GM12878 (cell line): ENCODE measurements around the gene ATP2A2. TPM values are rescaled to one million over a fixed set of nuclear protein-coding genes. Genes with fewer than 3 reads are reported as not detected.

Source experiments
- ATAC-seq: fragments of 200-7000 bp; cut with Tn5 transposase; 3 replicates; pipeline ENCODE4 v1.9.1; 2020; ENCODE audit warnings: mild to moderate bottlenecking, moderate library complexity
- BruUV-seq: library from RNA; stranded (reverse); fragments of 400-500 nt; replicated peaks from 2 replicates; lab custom pipeline; 2021; lab: Mats Ljungman, UMichigan
- CTCF ChIA-PET: fragments of 300-600 bp; sonication (Branson Sonifier 250); formaldehyde crosslinking; extraction: SDS; loops from one replicate; lab custom pipeline; 2021; ENCODE audit warnings: inconsistent platforms; lab: Yijun Ruan, JAX
- POLR2A ChIA-PET: fragments of 350-600 bp; formaldehyde crosslinking; extraction: SDS; loops from one replicate; lab custom pipeline; 2021; ENCODE audit warnings: inconsistent platforms; lab: Charles Lee
- RAD21 ChIA-PET: fragments of 300-600 bp; sonication (Branson Sonifier 250); formaldehyde crosslinking; loops from one replicate; lab custom pipeline; 2023; ENCODE audit warnings: antibody characterized with exemption; ENCODE audit not compliant: unreplicated experiment; lab: Charles Lee
- SMC1A ChIA-PET: fragments of 300-600 bp; sonication (Branson Sonifier 250); formaldehyde crosslinking; loops from one replicate; lab custom pipeline; 2023; ENCODE audit not compliant: unreplicated experiment, uncharacterized antibody; lab: Charles Lee
- DNase-seq: peaks from one replicate; pipeline ENCODE4 v3.0.0-alpha.2; 2011; ENCODE audit warnings: low read depth, low spot score
- FAIRE-seq: peaks from 3 replicates; lab custom pipeline; 2011; peaks lifted over from hg19 to GRCh38; lab: Jason Lieb, UNC
- H2AFZ ChIP-seq: 2 replicates; pipeline ENCODE4 v1.6.0; 2011; ENCODE audit warnings: low read depth, low read length, control low read depth; ENCODE audit not compliant: control insufficient read depth
- H3K27ac ChIP-seq: 2 replicates; pipeline ENCODE4 v1.5.1; 2011; ENCODE audit warnings: control low read depth; ENCODE audit not compliant: control insufficient read depth, insufficient read depth
- H3K27me3 ChIP-seq, 2 experiments: replicated peaks in 1 of 2; 2 replicates each; pipeline versions ENCODE4 v1.6.0 to v1.6.1; 2011; ENCODE audit warnings: low read length in 1 of 2; ENCODE audit not compliant: control insufficient read depth in 2 of 2, insufficient read depth in 2 of 2
- H3K36me3 ChIP-seq, 2 experiments: 2 replicates each; pipeline ENCODE4 v1.5.1; 2011; ENCODE audit warnings: low read length in 1 of 2; ENCODE audit not compliant: control insufficient read depth in 2 of 2, insufficient read depth in 2 of 2
- H3K4me1 ChIP-seq: 2 replicates; pipeline ENCODE4 v1.6.1; 2011; ENCODE audit warnings: mild to moderate bottlenecking, low read length, moderate library complexity, mixed read lengths; ENCODE audit not compliant: control insufficient read depth, insufficient read depth
- H3K4me2 ChIP-seq: 2 replicates; pipeline ENCODE4 v1.6.0; 2011; ENCODE audit warnings: control low read depth; ENCODE audit not compliant: control insufficient read depth, insufficient read depth
- H3K4me3 ChIP-seq: fragments of 200-600 bp; sonication (generic); 2 replicates; pipeline ENCODE4 v1.5.1; 2016
- H3K79me2 ChIP-seq: 2 replicates; pipeline ENCODE4 v1.6.0; 2011; ENCODE audit warnings: low read length; ENCODE audit not compliant: control insufficient read depth, insufficient read depth
- H3K9ac ChIP-seq: 2 replicates; pipeline ENCODE4 v1.8.0; 2011; ENCODE audit warnings: low read length, control low read depth, mixed read lengths; ENCODE audit not compliant: control insufficient read depth, insufficient read depth
- H3K9me3 ChIP-seq: replicated peaks from 3 replicates; pipeline ENCODE4 v1.5.1; 2011; ENCODE audit warnings: mild to moderate bottlenecking, low read length; ENCODE audit not compliant: control insufficient read depth, insufficient read depth
- H4K20me1 ChIP-seq: 2 replicates; pipeline ENCODE4 v1.6.0; 2011; ENCODE audit not compliant: control insufficient read depth, insufficient read depth
- ATF3 ChIP-seq: IDR thresholded peaks from 2 replicates; pipeline ENCODE4 v1.6.1; 2011; ENCODE audit warnings: low read depth, mild to moderate bottlenecking, low read length, moderate library complexity, borderline replicate concordance; ENCODE audit errors: extremely low read depth
- CBX3 ChIP-seq: fragments of 200-600 bp; sonication (generic); IDR thresholded peaks from 2 replicates; pipeline ENCODE4 v1.6.1; 2016; ENCODE audit warnings: low read depth, borderline replicate concordance
- CEBPZ ChIP-seq: fragments of 150-350 bp; IDR thresholded peaks from 2 replicates; pipeline ENCODE4 v1.6.1; 2016; ENCODE audit warnings: low read depth, low read length
- EP300 ChIP-seq, 2 experiments: fragments of 150-350 bp in 1 of 2; IDR thresholded peaks; 2 replicates each; pipeline ENCODE4 v1.6.1; 2011 to 2012; ENCODE audit warnings: low read depth in 2 of 2, low read length in 2 of 2, borderline replicate concordance in 1 of 2, improper control_type of control experiment in 1 of 2, inconsistent platforms in 1 of 2; ENCODE audit not compliant: control insufficient read depth in 1 of 2
- ESRRA ChIP-seq: IDR thresholded peaks from 2 replicates; pipeline ENCODE4 v1.6.1; 2012; ENCODE audit warnings: mild to moderate bottlenecking, low read length, improper control_type of control experiment
- IKZF1 ChIP-seq: fragments of 450-650 bp; conservative IDR thresholded peaks from 2 replicates; pipeline ENCODE4 v1.6.1; 2017; ENCODE audit warnings: antibody characterized with exemption, mild to moderate bottlenecking
- MXI1 ChIP-seq: fragments of 150-350 bp; IDR thresholded peaks from 2 replicates; pipeline ENCODE4 v1.6.1; 2011; ENCODE audit warnings: low read depth, mild to moderate bottlenecking, inconsistent platforms, low read length, improper control_type of control experiment
- NFXL1 ChIP-seq: fragments of 450-650 bp; IDR thresholded peaks from 2 replicates; pipeline ENCODE4 v1.6.1; 2017; ENCODE audit warnings: antibody characterized with exemption, mild to moderate bottlenecking, borderline replicate concordance
- PAX8 ChIP-seq: fragments of 450-650 bp; IDR thresholded peaks from 2 replicates; pipeline ENCODE4 v1.6.1; 2017; ENCODE audit warnings: mild to moderate bottlenecking, moderate library complexity
- POLR2AphosphoS5 ChIP-seq: IDR thresholded peaks from 2 replicates; pipeline ENCODE4 v1.6.1; 2011; ENCODE audit warnings: mild to moderate bottlenecking, low read length, inconsistent platforms
- SREBF2 ChIP-seq: IDR thresholded peaks from 2 replicates; pipeline ENCODE4 v1.6.1; 2012; ENCODE audit warnings: mild to moderate bottlenecking, low read length
- SRF ChIP-seq, 2 experiments: IDR thresholded peaks; 2 replicates each; pipeline ENCODE4 v1.6.1; 2011; ENCODE audit warnings: low read depth in 2 of 2, low read length in 2 of 2, mild to moderate bottlenecking in 1 of 2, moderate library complexity in 1 of 2
- STAT3 ChIP-seq: IDR thresholded peaks from 2 replicates; pipeline ENCODE4 v1.6.1; 2011; ENCODE audit warnings: low read depth, low read length, improper control_type of control experiment
- SUZ12 ChIP-seq: fragments of 200-600 bp; sonication (generic); IDR thresholded peaks from one replicate; pipeline ENCODE4 v1.6.1; 2018; ENCODE audit warnings: antibody characterized with exemption, mild to moderate bottlenecking; ENCODE audit not compliant: unreplicated experiment
- TAF1 ChIP-seq: IDR thresholded peaks from 2 replicates; pipeline ENCODE4 v1.6.1; 2011; ENCODE audit warnings: mild to moderate bottlenecking, low read depth, low read length, borderline replicate concordance
- YY1 ChIP-seq: IDR thresholded peaks from 2 replicates; pipeline ENCODE4 v1.6.1; 2011; ENCODE audit warnings: low read depth, mild to moderate bottlenecking, low read length
- ZNF274 ChIP-seq: IDR thresholded peaks from one replicate; pipeline ENCODE4 v1.8.0; 2011; ENCODE audit not compliant: insufficient read length, insufficient read depth
- ZNF592 ChIP-seq: fragments of 450-650 bp; IDR thresholded peaks from 2 replicates; pipeline ENCODE4 v1.6.1; 2017; ENCODE audit warnings: mild to moderate bottlenecking, moderate library complexity
- WGBS: methylation state at CpG from one replicate; pipeline ENCODE4 v1.1.6; 2016; ENCODE audit warnings: low lambda C conversion rate; ENCODE audit not compliant: insufficient replicate concordance, insufficient coverage; ENCODE audit errors: missing lambda C conversion rate; 5-methylcytosine and 5-hydroxymethylcytosine counted together
- in situ Hi-C: fragments of 300-500 bp; cut with MboI; formaldehyde crosslinking; loops from 9 replicates; pipeline ENCODE4 v1.14.3; 2018; ENCODE audit warnings: mixed read lengths
- intact Hi-C: fragments of 100-400 bp; cut with micrococcal nuclease; formaldehyde crosslinking; loops from one replicate; pipeline ENCODE4 v1.14.2; 2022; ENCODE audit not compliant: unreplicated experiment
- polyA plus RNA-seq, 11 experiments: library from polyadenylated mRNA; depleted of rRNA in 4 of 11; unstranded in 6 of 11; stranded (reverse) in 5 of 11; fragments of >200 nt; fragmentation: Nextera tagmentation in 4 of 11; fragmentation: Illumina TruSeq in 1 of 11; extraction: Ambion mirVana in 4 of 11; extraction: Trizol in 1 of 11; gene quantifications; 1 replicate in 1 of 11; 2 replicates in 10 of 11; pipeline versions ENCODE4 v1.2.1 to v1.2.3, GENCODE V29; 2011 to 2016; ENCODE audit warnings: inconsistent platforms in 2 of 11, missing spikeins in 2 of 11, low read depth in 1 of 11
- total RNA-seq, 4 experiments: library from RNA; depleted of rRNA in 3 of 4; stranded (reverse); fragments of >200 nt in 3 of 4; fragmentation: Illumina TruSeq in 1 of 4; extraction: Trizol in 1 of 4; gene quantifications; 2 replicates each; pipeline versions ENCODE4 v1.2.1 to v1.2.3, GENCODE V29; 2013 to 2021

Gene ATP2A2
- total and polyA plus RNA-seq, 10 of the 15 experiments (the other 5 are each of a cell fraction or from before 2014, with no cell fraction given) = 3.7 to 133 (median 34.4) TPM

- H3K4me2 ChIP-seq = no peak overlapping the region
- RAD21 ChIA-PET = no interaction called here
- no peak overlapping the region for H3K9ac ChIP-seq
- in situ Hi-C loops (no loop called here), intact Hi-C loops (no loop called here)
- no peaks in the 10 kb centered on the region for H3K27me3 ChIP-seq
- WGBS = 100% methylated on average over 3 of the region's 3 CpGs
- no peaks in the 10 kb centered on the region for H3K4me1 ChIP-seq
- no peak for DNase-seq
- no TSS peak for BruUV-seq
- H3K9me3 ChIP-seq = no peaks in the 10 kb centered on the region
- peak; percentile 59 for FAIRE-seq
- H2AFZ ChIP-seq = no peak overlapping the region
- ATAC-seq = no peak
- CTCF ChIA-PET = interaction anchor here (1.0 to 1.7 kb wide), 4 partner anchors 11 to 221 kb away, joined by 3 to 5 read pairs (median 3); no protein-coding TSS in a partner anchor
- H3K27ac ChIP-seq = no peak overlapping the region
- no peak overlapping the region for H3K4me3 ChIP-seq
- POLR2A ChIA-PET = interaction anchor here (1.8 kb wide), 1 partner anchor 9 kb away, joined by 7 read pairs; no protein-coding TSS in a partner anchor
- peaks cover 8 to 39% of the 10 kb centered on the region in 2 experiments for H3K36me3 ChIP-seq
- peaks cover 40% of the 10 kb centered on the region for H3K79me2 ChIP-seq
- SMC1A ChIA-PET = interaction anchor here (0.6 to 2.4 kb wide), 6 partner anchors 10 to 151 kb away, joined by 3 to 12 read pairs (median 4); no protein-coding TSS in a partner anchor
- no peaks in the 10 kb centered on the region for H4K20me1 ChIP-seq
- TF ChIP-seq TAF1 = no peak
- TF ChIP-seq CEBPZ = no peak
- TF ChIP-seq EP300 (IDR thresholded peaks at IDR 0.05; ENCODE audit: borderline replicate concordance in 1 of 2, control insufficient read depth in 1 of 2, low read depth in 2 of 2, low read length in 2 of 2) = no peak
- TF ChIP-seq ATF3 = no peak
- TF ChIP-seq ZNF592 = no peak
- no peak for TF ChIP-seq SUZ12
- TF ChIP-seq NFXL1 = no peak
- no peak for TF ChIP-seq STAT3
- TF ChIP-seq ZNF274 = no peak
- no peak for TF ChIP-seq IKZF1
- TF ChIP-seq SREBF2 = no peak
- TF ChIP-seq ESRRA = no peak
- no peak for TF ChIP-seq CBX3
- no peak for TF ChIP-seq SRF (IDR thresholded peaks at IDR 0.05; ENCODE audit: low read depth in 2 of 2, low read length in 2 of 2)
- TF ChIP-seq PAX8 = no peak
- no peak for TF ChIP-seq POLR2AphosphoS5
- TF ChIP-seq MXI1 = no peak
- no peak for TF ChIP-seq YY1
Observed at GRCh38 chr12:110320550-110320949, 39.5 kb downstream of the ATP2A2 start.
